GM03348 (cell line): ENCODE data around the gene WDR12.
"Not testable (repeated sequence)": the region's sequence is repeated elsewhere in the genome, so short reads cannot be mapped to it uniquely, and the experiment has no call there.

Experiments used
- DNase-seq: peaks from one replicate; pipeline ENCODE4 v3.0.0; 2012; ENCODE audit warnings: low spot score

Gene WDR12

GRCh38 chr2:202883987-202884675, 27.3 kb downstream of the WDR12 start:
- DNase-seq: no peak

DNA sequence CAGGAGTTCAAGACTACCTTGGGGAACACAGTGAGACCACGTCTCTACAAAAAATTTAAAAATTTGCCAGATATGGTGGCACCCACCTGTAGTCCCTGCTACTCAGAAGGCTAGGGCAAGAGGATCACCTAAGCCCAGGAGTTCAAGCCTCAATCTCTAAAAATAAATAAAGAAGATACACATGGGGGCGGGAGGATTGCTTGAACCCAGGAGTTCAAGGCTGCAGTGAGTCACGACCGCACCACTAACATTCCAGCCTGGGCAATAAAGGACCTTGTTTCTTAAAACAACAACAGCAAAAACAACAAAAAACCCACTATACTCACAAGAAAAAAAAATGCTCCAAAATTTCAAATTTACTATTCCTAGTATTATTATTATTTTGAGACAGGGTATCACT, 29.9 kb downstream of the WDR12 start:
- no peak for DNase-seq

- no peak for DNase-seq
Measured at GRCh38 chr2:202877699-202878098, 33.8 kb downstream of the WDR12 start.

DNA sequence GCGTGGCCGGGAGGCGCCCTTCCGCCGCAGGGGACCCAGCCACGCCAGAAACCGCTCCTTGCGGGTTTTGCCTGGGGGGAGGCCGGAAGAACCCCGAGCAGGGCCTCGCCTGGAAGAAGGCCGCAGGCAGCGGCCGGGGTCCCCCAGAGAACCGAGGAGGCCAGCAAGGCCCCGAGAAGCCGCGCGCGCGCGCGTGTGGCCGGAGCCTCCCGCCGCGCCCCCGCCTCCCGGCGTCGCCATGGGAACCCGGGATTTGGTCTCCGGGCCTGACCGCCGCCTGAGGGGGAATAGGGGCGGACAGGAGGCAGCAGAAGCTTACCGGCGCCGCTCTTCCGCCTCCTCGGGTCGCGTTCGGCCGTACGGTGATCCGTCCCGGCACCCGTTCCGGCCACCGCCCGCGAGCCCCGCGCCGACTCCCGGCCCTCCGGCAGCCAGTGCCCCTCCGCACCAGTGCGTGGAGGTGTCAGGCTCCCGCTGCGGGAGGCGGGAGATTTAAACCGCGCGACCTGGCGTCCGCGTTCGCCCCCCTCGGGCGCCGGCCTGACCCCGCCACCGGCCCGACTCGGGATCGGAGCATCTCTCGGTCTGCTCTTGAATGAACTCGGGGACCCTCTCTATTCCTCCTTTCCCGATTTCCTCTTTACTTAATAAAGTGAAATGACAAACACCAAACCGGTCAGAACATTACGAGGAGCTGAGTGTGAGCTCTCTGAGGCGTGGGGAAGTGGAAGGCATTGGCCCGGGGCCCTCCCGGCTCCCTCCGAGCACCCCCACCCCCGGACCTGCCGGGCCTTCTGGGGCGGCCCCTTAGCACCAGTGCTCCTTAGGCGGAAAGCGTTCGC, 40.0 kb downstream of the WDR12 start, which contains the start of gene ICA1L:
TSS of gene ICA1L (minus strand) at position 467 of the 842 bp plus-strand sequence. CDS start 42,757 bp downstream, outside the sequence.
- peak; percentile 91 for DNase-seq

- peak; percentile 58 for DNase-seq
Measured at GRCh38 chr2:202870431-202871299, 40.8 kb downstream of the WDR12 start.

DNA sequence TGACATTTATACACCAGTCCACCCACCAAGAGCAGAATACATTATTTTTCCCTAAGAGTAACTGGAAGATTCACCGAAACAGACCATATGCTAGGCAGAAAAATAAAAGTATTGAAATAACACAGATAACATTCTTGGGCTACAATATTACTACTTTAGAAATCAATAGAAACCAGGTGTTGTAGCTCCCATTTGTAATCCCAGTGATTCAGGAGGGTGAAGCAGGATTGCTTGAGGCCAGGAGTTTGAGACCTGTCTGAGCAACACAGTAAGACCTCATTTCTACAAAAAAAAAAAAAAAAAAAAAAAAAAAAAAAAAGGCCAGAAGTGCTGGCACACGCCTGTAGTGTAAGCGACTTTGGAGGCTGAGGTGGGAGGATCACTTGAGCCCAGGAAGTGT, 49.5 kb downstream of the WDR12 start:
- DNase-seq: no peak

DNA sequence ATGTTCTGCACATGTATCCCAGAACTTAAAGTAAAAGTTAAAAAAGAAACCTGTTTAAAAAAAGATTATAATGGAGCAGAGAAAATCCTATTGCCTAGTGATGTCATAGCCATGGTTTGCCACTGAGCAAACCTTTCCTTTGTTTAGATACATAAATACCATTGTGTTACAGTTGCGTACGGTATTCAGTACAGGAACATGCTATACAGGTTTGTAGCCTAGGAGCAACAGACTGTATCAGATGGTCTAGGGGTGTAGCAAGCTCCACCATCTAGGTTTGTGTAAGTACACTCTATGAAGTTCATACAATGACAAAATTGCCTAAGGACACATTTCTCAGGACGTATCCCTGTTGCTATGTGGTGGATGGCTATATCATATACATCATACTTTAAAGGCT, 52.9 kb downstream of the WDR12 start:
- DNase-seq: no peak

GRCh38 chr2:202849343-202849742, 62.1 kb downstream of the WDR12 start:
- DNase-seq: not testable (repeated sequence)

DNA sequence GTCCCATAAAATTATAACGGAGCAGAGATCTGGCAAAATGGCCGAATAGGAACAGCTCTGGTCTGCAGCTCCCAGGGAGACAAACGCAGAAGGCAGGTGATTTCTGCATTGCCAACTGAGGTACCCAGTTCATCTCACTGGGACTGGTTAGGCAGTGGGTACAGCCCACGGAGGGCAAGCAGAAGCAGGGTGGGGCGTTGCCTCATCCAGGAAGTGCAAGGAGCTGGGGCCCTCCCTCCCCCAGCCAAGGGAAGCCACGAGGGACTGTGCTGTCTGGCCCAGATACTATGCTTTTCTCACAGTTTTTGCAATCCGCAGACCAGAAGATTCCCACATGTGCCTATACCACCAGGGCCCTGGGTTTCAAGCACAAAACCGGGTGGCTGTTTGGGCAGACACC, 62.7 kb downstream of the WDR12 start:
- no peak for DNase-seq

DNA sequence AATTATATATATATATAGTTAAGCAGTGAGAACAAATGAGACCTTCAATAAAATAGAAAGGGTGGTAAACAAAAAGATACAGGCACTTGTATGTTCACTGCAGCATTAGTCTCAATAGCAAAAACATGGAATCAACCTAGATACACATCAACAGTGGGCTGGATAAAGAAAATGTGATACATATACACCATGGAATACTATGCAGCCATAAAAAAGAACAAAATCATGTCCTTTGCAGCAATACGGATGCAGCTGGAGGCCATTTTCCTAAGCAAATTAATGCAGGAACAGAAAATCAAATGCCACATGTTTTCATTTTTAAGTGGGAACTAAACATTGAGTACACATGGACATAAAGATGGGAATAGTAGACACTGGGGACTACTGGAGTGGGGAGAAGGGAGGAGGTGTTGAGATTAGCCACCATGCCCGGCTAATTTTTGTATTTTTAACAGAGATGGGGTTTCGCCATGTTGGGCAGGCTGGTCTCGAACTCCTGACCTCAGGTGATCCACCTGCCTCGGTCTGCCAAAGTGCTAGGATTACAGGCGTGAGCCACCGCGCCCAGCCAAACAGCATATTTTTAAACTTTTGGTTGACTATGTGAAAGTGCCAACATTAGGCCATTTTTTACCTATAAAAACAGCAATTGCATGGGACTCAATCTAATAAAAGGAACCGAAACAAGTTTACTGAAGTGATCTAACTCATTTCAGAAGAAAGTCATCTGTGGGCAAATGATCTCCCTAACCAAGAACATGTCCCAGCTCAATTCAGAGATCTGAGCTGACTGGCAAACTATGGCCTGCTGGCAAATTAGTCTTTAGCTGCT, 63.6 kb downstream of the WDR12 start:
- DNase-seq: no peak

GRCh38 chr2:202844656-202845055, 66.8 kb downstream of the WDR12 start:
- DNase-seq: no peak

DNA sequence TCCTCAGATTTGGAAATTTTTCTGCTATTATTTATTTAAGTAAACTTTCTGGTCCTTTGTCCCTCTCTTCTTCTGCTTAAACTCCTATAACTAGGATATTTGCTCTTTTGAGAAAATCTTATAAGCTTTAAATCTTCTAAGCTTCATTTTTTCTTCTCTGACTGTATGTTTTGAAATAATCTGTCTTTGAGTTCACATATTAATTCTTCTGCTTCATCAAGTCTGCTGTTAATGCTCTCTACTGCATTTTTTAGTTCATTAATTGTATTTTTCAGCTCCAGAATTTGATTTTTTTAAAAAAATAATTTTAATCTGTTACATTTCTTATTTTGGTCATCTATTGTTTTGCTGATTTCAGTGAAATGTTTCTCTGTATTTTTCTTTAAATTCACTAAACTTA, 68.8 kb downstream of the WDR12 start:
- DNase-seq: no peak

DNA sequence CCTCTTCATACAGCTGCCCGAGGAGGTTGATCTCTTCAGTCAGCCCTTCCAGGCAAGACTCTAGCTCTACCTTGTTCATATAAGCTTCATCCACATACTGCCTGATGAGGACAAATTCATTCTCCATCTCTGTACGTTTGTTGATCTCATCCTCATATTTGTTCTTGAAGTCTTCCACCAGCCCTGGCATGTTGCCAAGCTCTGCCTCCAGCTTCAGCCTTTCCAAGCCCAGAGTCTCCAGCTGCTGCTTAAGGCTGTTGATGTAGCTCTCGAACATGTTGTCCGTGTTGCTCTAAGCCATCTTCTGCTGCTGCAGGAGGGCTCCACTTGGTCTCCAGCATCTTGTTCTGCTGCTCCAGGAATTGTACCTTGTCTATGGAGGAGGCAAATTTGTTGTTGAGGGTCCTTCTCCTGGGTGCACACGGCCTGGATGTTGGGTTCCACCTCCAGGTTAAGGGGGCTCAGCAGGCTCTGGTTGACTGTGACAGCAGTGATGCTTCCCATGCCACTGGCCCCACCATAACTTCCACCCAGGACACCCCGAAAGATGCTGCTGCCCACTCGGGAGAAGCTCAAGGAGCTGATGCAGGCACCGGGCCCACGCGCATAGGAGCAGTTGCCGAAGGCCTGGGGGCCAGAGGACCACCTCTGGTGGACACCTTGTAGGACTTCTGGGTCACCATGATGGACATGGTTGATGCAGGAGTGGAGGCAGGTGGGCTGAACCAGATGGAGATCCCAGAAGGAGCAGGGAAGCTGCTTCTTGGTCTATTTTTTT, 70.2 kb downstream of the WDR12 start:
- DNase-seq: no peak

- peak; percentile 77 for DNase-seq
Measured at GRCh38 chr2:202831242-202832220, 79.9 kb downstream of the WDR12 start.

DNA sequence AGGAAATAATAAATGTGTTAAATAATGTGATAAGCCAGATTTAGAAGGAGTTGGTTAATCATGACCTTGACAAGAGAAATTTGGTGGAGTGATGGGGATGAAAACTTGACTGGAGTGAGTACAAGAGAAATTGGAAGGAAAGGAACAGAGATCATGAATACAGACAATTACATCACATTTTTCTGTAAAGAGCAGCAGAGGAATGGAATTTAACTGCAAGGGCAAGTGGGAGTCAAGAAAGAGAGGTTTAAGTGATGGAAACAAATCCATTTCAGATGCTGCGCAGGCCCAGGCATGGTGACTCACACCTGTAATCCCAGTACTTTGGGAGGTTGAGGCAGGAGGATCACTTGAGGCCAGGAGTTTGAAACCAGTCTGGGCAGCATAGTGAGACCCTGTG, 86.6 kb downstream of the WDR12 start:
- DNase-seq: peak; percentile 12
